GM18517 (cell line): ENCODE measurements around the gene SYNE1.
"Not testable (repeated sequence)": the region's sequence is repeated elsewhere in the genome, so short reads cannot be mapped to it uniquely, and the experiment has no call there.

Experiments
- ATAC-seq: cut with Tn5 transposase; IDR thresholded peaks from one replicate; pipeline ENCODE4 v1.9.1; 2021; ENCODE audit warnings: mild to moderate bottlenecking, moderate library complexity; ENCODE audit not compliant: unreplicated experiment

Gene SYNE1

DNA sequence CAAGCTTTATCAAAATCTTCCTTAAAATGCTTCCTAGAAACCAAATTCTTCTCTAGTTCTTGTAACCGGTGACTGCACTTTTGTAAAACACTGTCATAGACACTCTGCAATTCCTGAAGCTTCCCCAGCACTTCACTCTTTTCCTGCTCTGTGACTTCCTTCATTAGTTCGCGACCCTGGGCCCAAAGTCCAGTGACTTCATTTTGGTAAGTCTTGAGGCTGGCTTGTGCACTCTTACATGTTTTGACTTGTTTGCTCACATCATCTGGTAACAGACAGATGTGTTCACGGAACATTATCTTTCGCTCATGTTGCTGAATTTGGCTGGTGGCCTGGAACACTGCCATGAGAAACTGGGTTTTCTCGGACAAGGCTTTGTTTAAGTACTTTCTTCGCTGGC is 306.2 kb downstream of the SYNE1 start:
- no peak for ATAC-seq

DNA sequence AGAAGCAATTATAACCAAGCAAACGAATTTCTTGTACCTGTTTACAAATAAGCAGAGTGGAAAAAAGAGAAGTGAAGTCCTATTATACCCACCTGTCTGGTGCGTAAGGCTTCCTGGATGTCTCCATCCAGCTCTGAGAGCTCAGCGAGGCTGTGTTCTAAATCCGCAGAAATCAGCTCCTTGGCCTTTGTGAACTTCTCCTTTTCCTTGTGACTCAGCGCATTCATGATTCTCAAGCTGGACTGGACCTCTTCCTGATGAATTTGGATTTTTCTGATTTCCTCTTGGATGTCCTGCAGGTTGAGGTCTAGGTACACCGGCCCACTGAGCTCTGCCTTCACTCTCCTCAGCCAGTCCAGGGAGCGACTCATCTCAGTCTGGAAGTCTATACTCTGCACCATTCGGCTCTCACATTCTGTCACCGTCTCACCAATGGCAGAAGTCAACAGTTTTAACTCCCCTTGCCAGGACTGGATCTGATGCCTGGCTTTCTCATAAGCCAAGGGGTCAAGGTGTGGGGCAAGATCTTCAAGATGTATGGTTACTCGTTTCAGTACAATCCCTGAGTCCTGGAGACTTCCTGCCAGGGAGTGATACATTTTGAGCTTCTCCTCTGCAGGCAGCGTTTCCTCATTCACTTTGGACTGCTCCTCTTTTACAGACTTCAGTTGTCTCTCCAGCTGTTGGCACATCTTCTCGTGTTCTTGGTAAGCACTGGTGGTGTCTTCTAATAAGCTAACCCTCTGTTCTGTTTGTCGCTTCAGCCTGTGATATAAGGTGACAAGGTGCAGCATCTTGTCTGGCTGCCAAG is 307.3 kb downstream of the SYNE1 start:
- ATAC-seq: no peak

DNA sequence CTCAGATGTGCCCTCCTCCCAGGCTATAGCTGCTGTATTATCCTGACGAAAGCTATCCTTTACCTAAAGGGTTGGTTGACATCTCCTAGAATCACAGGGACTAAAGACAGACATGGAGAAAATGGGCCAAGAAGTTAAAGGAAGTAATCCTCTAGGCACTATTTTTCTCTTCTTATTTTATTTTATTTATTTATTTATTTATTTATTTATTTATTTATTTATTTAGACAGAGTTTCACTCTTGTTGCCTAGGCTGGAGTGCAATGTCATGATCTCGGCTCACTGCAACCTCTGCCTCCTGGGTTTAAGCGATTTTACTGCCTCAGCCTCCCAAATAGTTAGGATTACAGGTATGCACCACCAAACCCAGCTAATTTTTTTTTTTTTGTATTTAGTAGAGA is 309.0 kb downstream of the SYNE1 start:
- ATAC-seq: not testable (repeated sequence)

DNA sequence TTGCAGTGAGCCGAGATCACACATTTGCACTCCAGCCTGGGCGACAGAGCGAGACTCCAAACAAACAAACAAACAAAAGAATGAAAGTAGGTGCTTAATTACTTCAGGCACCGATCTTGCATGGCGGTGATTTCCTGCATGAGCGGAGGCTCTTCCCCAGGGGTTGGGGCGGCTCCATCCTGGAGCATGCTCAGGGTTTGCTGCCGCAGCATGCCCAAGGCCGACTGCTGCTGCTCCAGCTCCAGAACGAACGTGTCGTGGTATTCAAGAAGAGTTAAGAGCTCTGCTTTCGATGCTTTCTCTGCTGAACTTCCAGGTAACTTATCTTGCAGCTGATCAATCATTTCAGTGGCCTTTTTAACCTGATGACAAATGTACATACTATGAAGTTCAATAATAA is 313.8 kb downstream of the SYNE1 start:
- no peak for ATAC-seq

DNA sequence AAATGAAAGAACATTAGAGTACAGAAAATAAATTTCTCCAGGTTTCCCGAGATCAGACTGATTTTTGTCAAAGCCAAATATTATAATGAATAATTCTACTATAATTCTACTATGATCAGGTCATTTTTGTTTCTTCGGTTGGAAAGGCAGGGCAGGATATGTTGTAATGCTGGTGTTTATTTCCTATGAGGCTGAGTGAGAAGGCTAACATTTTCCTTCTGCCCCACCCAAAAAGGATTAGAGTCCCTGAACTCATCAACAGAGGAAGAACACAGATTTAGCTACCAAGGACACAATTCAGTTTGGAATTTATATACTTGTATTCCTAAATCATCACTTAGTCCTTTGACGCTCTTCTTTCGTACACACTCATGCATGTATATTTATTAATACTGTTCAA is 318.9 kb downstream of the SYNE1 start:
- ATAC-seq: no peak

DNA sequence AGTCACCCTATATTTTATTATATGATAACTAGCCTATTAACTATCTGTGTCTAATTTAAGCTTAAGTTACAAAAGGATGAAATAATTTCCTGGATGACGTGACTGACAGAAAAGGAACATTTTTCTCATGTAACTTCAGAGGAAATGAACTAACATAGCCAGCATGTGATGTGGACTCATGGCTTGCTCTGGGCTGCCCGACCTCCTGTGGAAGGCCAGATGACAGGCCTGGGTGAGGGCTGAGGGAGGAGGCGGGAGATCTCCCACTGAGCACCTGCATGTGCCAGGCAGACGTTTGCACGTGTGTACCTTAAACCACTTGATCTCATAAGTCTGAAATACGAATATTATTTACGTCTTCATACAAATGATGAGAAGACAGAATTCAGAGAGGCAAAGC is 321.1 kb downstream of the SYNE1 start:
- ATAC-seq: no peak

DNA sequence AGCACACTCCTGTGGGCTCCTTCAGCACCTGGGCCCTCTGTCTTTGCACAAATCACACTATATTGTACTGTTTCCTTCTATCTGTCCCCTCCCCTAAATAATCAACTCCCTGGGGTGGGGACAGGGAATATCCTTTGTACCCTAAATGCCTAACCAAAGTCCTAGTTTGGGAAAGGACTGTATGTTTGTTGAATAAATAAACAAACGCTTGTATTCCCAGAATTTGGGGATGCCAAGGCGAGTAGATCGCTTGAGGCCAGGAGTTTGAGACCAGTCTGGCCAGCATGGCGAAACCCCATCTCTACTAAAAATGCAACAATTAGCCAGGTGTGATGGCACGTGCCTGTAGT is 322.7 kb downstream of the SYNE1 start:
- ATAC-seq: no peak

DNA sequence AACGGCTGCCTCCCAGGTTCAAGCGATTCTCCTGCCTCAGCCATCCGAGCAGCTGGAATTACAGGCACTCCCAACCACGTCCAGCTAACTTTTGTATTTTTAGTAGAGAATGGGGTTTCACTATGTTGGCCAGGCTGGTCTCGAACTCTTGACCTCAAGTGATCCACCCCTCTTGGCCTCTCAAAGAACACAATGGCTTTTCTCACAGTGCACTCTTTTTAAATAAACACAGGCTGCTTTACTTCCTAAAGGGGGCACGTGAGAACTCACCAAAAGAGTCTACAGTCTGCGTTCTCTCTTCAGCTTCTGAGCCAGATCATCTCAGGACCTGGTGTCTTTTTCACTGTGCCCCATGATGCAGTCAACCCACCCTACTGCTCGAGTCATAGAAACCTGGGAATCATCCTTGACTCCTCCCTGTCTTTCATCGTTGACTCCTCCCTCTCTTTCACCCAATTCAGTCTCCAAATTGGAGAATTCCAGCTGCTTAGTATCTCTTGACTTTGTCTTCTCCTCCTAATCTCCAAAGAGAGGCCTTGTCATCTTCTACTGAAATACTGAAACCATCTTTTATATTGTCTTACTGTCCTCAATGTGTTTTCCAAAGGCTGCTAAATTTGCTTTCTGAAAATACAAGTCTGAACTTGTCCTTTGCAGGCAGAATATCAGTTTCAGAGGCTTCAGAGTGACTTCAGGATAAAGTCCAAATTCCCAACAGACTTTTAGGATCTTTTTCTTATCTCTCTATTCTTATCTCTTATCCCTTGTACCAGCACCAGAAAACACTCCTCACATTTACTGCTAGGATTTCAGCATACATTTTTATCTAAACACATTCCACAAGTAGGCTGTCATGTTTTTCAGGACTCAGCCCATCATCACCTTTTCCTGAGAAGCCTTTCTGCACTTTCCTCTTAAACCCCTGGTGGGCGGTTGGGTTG is 323.4 kb downstream of the SYNE1 start:
- no peak for ATAC-seq

DNA sequence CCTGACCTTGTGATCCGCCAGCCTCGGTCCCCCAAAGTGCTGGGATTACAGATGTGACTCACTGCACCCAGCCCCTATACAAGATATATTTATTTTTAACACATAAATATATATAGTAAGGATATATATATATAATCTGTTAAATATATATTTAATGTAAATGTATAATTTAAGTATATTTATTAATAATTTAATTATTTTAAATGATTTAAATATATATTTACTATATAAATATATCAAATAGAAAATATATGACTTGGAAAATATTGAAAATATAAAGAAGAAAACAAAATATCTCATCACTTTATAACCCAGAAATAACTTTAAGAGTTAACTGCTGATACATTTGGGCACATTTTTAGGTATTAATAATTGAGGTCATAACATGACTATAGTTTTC is 324.7 kb downstream of the SYNE1 start:
- no peak for ATAC-seq

DNA sequence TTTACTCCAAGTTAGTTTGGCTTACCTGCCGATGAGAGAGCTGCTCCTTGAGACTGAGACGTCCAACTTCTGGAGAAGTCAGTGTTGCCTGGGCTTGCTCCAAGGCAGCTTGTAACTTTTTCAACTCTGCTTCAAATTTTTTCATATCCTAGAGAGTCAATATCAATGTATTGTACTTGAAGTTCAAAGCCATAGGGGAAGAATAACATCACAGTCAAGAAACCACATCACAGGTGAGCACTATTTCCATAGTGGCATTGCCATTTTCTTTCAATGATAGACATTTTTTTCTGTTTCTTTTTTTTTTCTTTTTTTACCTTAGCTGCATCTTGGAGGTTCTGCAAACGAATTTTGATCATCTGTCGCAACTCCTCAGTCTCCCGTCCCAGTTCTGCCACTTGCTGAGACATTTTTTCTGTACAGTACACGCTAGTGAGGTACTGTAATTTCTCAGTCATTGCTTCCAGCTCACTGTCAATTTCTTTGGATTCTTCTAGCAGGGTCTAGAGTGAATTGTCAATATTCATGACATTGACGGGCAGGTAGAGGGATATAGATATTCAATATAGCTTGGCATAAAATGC is 326.7 kb downstream of the SYNE1 start:
- no peak for ATAC-seq

DNA sequence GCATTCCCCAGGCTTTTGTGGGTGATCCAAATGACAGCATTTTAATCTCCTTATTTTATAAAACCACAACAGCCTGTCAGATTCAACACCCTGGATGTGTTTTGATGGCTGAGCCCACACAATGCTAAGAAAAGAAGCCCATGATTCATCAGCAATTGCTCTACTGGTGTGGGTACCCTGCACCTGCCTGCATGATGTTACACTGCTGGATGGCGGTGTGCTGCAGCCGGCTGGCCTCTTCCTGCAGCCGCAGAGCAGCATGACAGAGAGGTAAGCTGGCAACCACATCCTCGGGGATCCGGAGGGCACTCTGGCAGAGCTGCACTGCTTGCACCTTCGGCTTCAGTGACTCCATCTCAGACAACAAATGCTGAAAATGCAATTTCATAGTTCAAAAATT is 327.5 kb downstream of the SYNE1 start:
- no peak for ATAC-seq

DNA sequence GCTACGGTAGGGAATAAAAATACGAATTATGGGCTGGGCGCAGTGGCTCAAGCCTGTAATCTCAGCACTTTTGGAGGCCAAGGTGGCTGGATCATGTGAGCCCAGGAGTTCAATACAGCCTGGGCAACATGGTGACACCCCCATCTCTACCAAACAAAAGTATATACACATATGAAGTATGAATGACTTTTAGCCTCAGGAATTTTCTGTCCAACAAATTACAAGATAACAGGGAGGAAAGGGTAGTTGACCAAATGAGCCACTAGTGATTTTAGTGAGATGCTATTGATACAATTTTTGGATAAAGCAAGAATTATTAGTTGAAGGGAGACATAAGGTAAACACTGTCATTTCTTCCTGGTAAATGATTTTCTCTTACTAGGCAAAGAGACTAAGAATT is 328.2 kb downstream of the SYNE1 start:
- no peak for ATAC-seq

DNA sequence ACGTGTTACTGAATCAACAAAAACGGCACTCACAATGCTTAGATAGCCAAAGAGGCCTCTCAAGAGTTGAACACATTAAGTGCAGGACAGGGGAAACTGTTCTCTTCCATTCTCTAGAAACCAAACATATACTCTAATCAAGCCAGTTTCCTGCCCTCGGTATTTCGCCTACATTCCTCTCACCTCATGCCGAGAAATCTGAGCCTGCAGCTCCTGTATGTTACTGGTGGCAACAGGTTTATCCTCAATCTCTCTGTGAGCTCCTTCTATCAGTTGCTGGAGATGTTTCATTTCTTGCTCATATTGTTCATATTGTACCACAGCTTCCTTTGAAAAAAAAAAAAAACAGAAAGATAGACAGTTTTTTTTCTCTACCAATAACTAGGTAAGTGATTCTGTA is 328.9 kb downstream of the SYNE1 start:
- no peak for ATAC-seq

DNA sequence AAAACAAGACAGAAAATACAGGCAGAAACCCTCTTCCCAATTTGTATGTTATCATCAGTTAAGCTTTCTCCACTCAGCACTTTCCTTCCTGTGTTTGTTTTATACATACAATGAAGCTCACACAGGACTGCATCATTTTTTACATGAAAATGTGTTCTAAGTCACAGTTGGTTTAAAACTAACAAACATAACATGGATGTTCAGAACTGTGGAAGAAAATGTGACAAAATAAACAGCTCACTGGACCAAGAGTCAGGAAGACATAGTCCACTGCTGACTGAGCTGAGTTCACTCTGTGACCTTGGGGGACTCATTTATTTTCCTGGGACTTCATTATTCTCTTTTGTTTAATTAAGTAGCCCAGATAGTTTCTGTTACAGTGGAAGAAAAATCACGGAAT is 331.5 kb downstream of the SYNE1 start:
- ATAC-seq: no peak

DNA sequence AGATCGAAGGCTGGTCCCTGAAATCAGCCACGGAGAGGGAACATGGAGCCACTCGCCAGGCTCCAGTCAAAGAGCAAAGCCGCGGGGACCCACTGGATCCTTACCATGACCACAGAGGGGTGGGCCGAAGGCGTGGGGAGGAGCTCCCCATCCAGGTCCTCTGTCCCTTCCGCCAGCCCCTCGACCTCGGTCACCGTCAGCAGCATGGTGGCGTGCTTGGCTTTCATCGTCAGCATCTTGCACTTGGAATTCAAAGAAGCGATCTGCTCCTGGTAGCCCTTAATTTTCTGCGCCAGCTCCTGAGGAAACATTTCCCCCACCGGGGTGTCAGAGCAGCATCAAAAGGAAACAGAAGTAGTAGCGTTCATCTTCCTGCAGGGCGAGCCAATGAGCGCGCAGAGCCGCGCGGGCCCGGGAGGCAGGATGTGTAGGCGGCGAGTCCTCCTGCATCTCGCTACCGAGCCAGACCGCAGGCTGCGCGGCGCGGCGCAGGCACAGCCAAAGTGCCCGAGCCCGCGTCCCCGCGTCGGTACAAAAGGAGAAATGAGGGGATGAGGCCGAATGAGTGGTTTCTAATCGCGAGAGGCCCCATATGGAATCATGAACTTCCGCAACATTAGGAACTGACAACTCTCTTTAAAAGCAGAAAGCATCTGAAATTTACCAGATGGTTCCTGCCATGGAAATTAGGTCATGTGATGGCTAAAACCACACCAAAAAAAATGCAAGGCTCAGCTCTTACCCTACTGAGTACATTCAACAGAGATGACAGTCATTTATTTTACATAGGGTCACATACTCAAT is 335.2 kb downstream of the SYNE1 start:
- ATAC-seq: peak; percentile 83

DNA sequence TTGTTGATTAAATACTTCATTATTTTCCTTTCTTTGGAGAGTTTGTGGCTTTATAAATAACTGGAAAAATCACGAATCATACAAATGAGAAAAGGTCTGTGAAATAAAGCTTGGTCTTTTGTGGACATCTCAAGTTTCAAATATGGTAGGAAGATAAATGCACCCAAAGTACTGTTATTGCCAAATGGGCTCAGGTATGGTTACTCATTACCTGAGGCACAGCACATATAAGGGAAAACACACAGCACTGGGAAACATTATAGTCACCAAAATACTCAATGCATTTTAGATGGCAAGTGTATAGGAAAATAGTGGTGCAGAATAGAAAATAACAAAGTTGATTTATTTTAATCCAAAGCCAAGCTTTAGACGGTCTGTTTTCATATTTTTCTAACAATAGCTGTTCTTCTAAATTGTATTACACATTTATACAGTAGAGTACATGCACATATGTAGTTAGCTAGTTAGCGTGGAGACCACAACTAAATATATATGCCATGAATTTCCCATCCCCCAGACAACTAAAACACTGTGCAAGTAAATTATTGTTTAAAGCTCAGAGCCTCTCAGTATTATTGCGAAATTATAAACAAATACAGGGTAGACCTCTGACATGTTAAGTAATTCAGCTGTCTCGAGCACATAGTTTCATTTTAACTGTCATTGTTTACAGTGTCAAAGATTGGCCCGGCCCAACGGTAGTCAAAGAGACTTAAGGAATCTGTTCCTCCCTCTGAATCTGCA is 336.0 kb downstream of the SYNE1 start:
- ATAC-seq: peak; percentile 30

DNA sequence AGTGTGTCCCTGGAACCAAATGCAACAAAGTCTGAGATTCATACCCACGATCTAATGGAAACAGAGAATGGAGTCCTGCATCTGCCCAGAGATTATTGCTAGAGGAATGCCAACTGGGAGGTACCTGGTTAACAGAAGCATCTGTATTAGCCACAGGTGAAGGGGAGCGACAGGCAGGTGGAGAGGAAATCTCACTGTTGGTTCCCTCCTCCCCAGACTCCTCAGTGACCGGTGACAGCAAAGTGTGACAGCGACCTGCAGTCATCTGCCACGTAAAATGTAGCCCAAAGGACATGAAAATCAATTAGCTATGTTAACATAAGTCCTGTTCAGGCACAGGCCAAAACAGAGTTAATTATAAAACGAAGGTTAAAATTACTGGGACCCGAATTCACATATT is 336.6 kb downstream of the SYNE1 start:
- no peak for ATAC-seq

DNA sequence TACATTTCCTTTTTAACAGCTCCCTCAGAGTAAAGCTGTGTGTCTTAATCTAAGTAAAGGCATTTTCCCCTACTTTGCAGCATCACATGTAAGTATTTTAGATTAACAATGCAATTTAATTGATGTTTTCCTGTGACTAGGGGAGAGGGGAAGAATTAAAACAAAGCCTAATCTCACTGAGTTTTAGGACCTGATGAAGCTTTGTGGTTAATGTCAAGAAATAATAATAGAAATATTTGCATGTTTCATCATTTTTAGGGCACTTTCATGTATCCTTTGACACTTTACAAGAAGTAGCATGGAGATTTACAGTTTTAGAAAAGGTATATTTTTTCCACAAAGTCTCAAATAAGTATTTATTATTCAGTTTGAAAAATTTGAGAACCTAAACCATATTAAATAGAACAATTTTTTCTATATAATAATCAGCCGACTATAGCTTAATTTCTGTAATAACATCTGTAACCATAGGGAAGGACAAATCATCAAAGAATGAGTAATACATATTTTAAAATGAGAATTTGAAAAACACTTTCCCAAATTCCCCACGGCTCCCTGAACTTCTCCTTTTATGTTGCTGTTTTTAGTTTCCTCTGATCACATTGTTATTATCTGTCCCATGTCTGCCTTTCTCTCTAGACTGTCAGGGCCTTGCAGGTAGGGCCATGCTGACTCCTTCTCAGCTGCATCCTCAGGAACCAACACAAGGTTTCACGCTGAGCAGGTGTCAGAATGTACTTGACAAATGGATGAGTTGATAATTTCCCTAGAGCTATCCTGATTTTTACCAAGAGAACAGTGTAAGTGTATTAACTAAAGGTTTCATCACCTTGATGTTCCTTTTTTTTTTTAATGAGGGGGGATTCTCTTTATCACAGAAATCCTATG is 338.1 kb downstream of the SYNE1 start:
- no peak for ATAC-seq

DNA sequence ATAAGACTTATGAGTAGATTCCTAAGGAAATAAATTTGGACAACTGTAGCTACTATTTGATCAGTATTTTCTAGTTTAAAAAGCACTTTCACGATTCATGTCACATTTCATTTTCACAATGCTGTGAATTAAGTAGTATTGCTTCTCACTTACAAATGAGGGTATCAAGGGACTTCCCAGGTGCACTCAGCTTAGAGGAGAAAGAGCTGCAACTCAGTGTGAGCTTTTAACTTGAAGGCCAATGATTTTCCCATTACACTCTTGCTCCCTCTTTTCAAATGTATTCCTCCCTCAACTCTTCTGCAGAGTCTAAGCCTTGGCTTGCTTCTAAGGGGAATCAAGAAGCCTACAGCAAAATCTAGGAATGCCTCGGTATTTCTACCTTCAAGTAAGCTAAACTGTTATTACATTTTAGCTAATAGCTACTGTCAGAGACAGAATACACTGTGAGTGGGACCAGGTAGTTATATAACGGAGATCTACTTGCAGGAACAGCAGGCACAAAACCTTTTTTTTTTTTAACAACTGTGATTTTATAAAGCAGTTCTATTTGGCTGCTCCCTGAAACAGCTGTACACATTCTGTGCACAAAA is 339.0 kb downstream of the SYNE1 start:
- peak; percentile 26 for ATAC-seq
